Femur (tissue), 1 donor: ENCODE data around the gene ALDH1L2.
"Not testable (repeated sequence)": the region's sequence is repeated elsewhere in the genome, so short reads cannot be mapped to it uniquely, and the experiment has no call there.

Source experiments
- DNase-seq: peaks from one replicate; pipeline ENCODE4 v3.0.0-alpha.2; 2017

ALDH1L2 gene

GRCh38 chr12:105030820-105031807 lies 53.1 kb downstream of the ALDH1L2 start:
- no peak for DNase-seq

- no peak for DNase-seq
These were observed 57.8 kb downstream of the ALDH1L2 start for GRCh38 chr12:105026411-105026810.

- DNase-seq, result peak; percentile 87
These were observed 58.4 kb downstream of the ALDH1L2 start for GRCh38 chr12:105025890-105026289.

- DNase-seq, result no peak
These were observed 59.3 kb downstream of the ALDH1L2 start for GRCh38 chr12:105024928-105025327.

- no peak for DNase-seq
These were observed 63.9 kb downstream of the ALDH1L2 start for GRCh38 chr12:105020241-105020962.

- no peak for DNase-seq
These were observed 65.5 kb downstream of the ALDH1L2 start for GRCh38 chr12:105018776-105019175.

- no peak for DNase-seq
These were observed 66.2 kb downstream of the ALDH1L2 start for GRCh38 chr12:105018012-105018411.

GRCh38 chr12:105015543-105015942 lies 68.7 kb downstream of the ALDH1L2 start:
- DNase-seq, result no peak

GRCh38 chr12:105014603-105015002 lies 69.7 kb downstream of the ALDH1L2 start:
- DNase-seq, result no peak

GRCh38 chr12:105013892-105014291 lies 70.4 kb downstream of the ALDH1L2 start:
- DNase-seq, result no peak

GRCh38 chr12:105001476-105001875 lies 82.8 kb downstream of the ALDH1L2 start:
- no peak for DNase-seq

GRCh38 chr12:104999347-104999685 lies 84.9 kb downstream of the ALDH1L2 start:
- no peak for DNase-seq

GRCh38 chr12:104998423-104999346 lies 85.6 kb downstream of the ALDH1L2 start:
- DNase-seq, result no peak

GRCh38 chr12:104997541-104997940 lies 86.7 kb downstream of the ALDH1L2 start:
- DNase-seq, result no peak

- DNase-seq, result no peak
These were observed 89.9 kb downstream of the ALDH1L2 start for GRCh38 chr12:104994336-104994735.

GRCh38 chr12:104991565-104992128 lies 92.6 kb downstream of the ALDH1L2 start:
- no peak for DNase-seq

- DNase-seq, result no peak
These were observed 93.3 kb downstream of the ALDH1L2 start for GRCh38 chr12:104990950-104991349.

- peak; percentile 96 for DNase-seq
These were observed 98.0 kb downstream of the ALDH1L2 start, which contains the start of gene NOPCHAP1 for GRCh38 chr12:104986022-104986941. TSS of gene NOPCHAP1 (plus strand) at chr12:104986316. CDS start at chr12:104986353, 37 bp downstream.

- DNase-seq, result no peak
These were observed 99.1 kb downstream of the ALDH1L2 start for GRCh38 chr12:104985206-104985605.

GRCh38 chr12:104977688-104978087 lies 106.6 kb downstream of the ALDH1L2 start:
- not testable (repeated sequence) for DNase-seq

- DNase-seq, result no peak
These were observed 107.6 kb downstream of the ALDH1L2 start for GRCh38 chr12:104976703-104977102.
